OCI-LY7 (cell line): ENCODE data around the gene PRKAG2. TPM values are rescaled to one million over a fixed set of nuclear protein-coding genes. Genes with fewer than 3 reads are reported as not detected.

Experiments used
- BruUV-seq: library from RNA; stranded (reverse); fragments of 400-500 nt; replicated peaks from 2 replicates; lab custom pipeline; 2021; lab: Mats Ljungman, UMichigan
- CTCF ChIA-PET: fragments of 300-600 bp; sonication (Branson Sonifier 250); formaldehyde crosslinking; loops from one replicate; lab custom pipeline; 2022; ENCODE audit warnings: antibody characterized with exemption; ENCODE audit not compliant: unreplicated experiment; lab: Charles Lee
- POLR2A ChIA-PET: fragments of 300-600 bp; sonication (Branson Sonifier 250); formaldehyde crosslinking; loops from one replicate; lab custom pipeline; 2022; ENCODE audit warnings: antibody characterized with exemption; lab: Charles Lee
- DNase-seq: peaks from one replicate; pipeline ENCODE4 v3.0.0-alpha.2; 2015; ENCODE audit warnings: low spot score
- H2AFZ ChIP-seq: fragments of 200-600 bp; sonication (generic), shearing (Covaris generic); 2 replicates; pipeline ENCODE4 v1.6.1; 2014; ENCODE audit warnings: mild to moderate bottlenecking, antibody characterized with exemption, low read length, moderate library complexity
- H3K27ac ChIP-seq: fragments of 200-600 bp; sonication (generic); 2 replicates; pipeline ENCODE4 v1.5.1; 2014; ENCODE audit warnings: mixed run types, low read depth, mild to moderate bottlenecking, moderate library complexity, low read length, inconsistent platforms; ENCODE audit not compliant: poor library complexity, severe bottlenecking
- H3K36me3 ChIP-seq: fragments of 200-600 bp; sonication (generic); 2 replicates; pipeline ENCODE4 v1.6.1; 2014; ENCODE audit warnings: mild to moderate bottlenecking, antibody characterized with exemption, low read length, moderate library complexity, mixed read lengths; ENCODE audit not compliant: insufficient read depth
- H3K4me1 ChIP-seq: fragments of 200-600 bp; sonication (generic); 2 replicates; pipeline ENCODE4 v1.5.1; 2014; ENCODE audit warnings: mild to moderate bottlenecking, low read length; ENCODE audit not compliant: insufficient read depth, poor library complexity, severe bottlenecking
- H3K4me2 ChIP-seq: fragments of 200-600 bp; sonication (generic); 2 replicates; pipeline ENCODE4 v1.6.1; 2014; ENCODE audit warnings: mild to moderate bottlenecking, low read length
- H3K4me3 ChIP-seq: fragments of 200-600 bp; sonication (generic); 2 replicates; pipeline ENCODE4 v1.5.1; 2014; ENCODE audit warnings: mild to moderate bottlenecking, low read depth, low read length; ENCODE audit not compliant: poor library complexity, severe bottlenecking
- H3K79me2 ChIP-seq: fragments of 200-600 bp; sonication (generic); 2 replicates; pipeline ENCODE4 v1.6.1; 2016; ENCODE audit warnings: low read depth, mild to moderate bottlenecking, low read length, moderate library complexity, mixed read lengths; ENCODE audit not compliant: insufficient read depth
- H3K9me2 ChIP-seq: fragments of 200-600 bp; sonication (generic); 2 replicates; pipeline ENCODE4 v1.6.1; 2016; ENCODE audit warnings: mild to moderate bottlenecking, low read length, mixed read lengths; ENCODE audit not compliant: insufficient read depth
- H3K9me3 ChIP-seq: fragments of 200-600 bp; sonication (generic); 2 replicates; pipeline ENCODE4 v1.6.1; 2014; ENCODE audit warnings: mild to moderate bottlenecking, mixed run types, low read length, mixed read lengths
- H4K20me1 ChIP-seq: fragments of 200-600 bp; sonication (generic); 2 replicates; pipeline ENCODE4 v1.6.1; 2014; ENCODE audit warnings: mild to moderate bottlenecking, antibody characterized with exemption, low read length, moderate library complexity, mixed read lengths; ENCODE audit not compliant: insufficient read depth
- CTCF ChIP-seq: fragments of 200-600 bp; sonication (generic); conservative IDR thresholded peaks from 2 replicates; pipeline ENCODE4 v1.5.1; 2014; ENCODE audit warnings: mild to moderate bottlenecking, antibody characterized with exemption, low read length, moderate library complexity, mixed read lengths
- EZH2phosphoT487 ChIP-seq: fragments of 200-600 bp; sonication (generic); IDR thresholded peaks from 2 replicates; pipeline ENCODE4 v1.6.1; 2018; ENCODE audit warnings: low read depth, borderline replicate concordance, mild to moderate bottlenecking, mixed run types, antibody characterized with exemption, low read length, moderate library complexity, mixed read lengths
- intact Hi-C: fragments of 100-400 bp; cut with micrococcal nuclease; formaldehyde crosslinking; loops from one replicate; pipeline ENCODE4 v1.10.0; 2022; ENCODE audit not compliant: unreplicated experiment
- total RNA-seq, 2 experiments: library from RNA; depleted of rRNA in 1 of 2; stranded (reverse); fragments of >200 nt in 1 of 2; shearing (Covaris generic) in 1 of 2; gene quantifications; 2 replicates each; pipeline ENCODE4 v1.2.3, GENCODE V29; 2014 to 2022

The PRKAG2 gene
- total RNA-seq, 2 experiments from 2014 or later, result 1.2 to 5.1 TPM

- POLR2A ChIA-PET, result no interaction called here
- intact Hi-C loops, result no loop called here
- Histone ChIP-seq H3K9me3 (no peaks in the 10 kb centered on the region), H2AFZ (no peak overlapping the region), H3K9me2 (no peaks in the 10 kb centered on the region), H3K4me3 (no peak overlapping the region), H3K36me3 (no peaks in the 10 kb centered on the region), H3K27ac (no peak overlapping the region), H3K4me2 (no peak overlapping the region), H3K79me2 (no peaks in the 10 kb centered on the region), H4K20me1 (no peaks in the 10 kb centered on the region), H3K4me1 (no peaks in the 10 kb centered on the region)
- no peak for DNase-seq
- CTCF ChIA-PET, result no interaction called here
- no peak for TF ChIP-seq CTCF
- TF ChIP-seq EZH2phosphoT487, result no peak
- BruUV-seq, result no TSS peak
Observed at GRCh38 chr7:151695951-151696541, 180.9 kb downstream of the PRKAG2 start.

- Histone ChIP-seq H4K20me1 (no peaks in the 10 kb centered on the region), H3K9me2 (no peaks in the 10 kb centered on the region), H3K36me3 (no peaks in the 10 kb centered on the region), H3K4me1 (no peaks in the 10 kb centered on the region), H3K27ac (no peak overlapping the region), H3K4me3 (no peak overlapping the region), H2AFZ (no peak overlapping the region), H3K79me2 (no peaks in the 10 kb centered on the region), H3K4me2 (no peak overlapping the region), H3K9me3 (no peaks in the 10 kb centered on the region)
- TF ChIP-seq EZH2phosphoT487, result no peak
- no peak for TF ChIP-seq CTCF
- intact Hi-C loops, result no loop called here
- BruUV-seq, result no TSS peak
- POLR2A ChIA-PET, result interaction anchor here (0.6 kb wide), 1 partner anchor 74 kb away, joined by 3 read pairs; no protein-coding TSS in a partner anchor
- DNase-seq, result no peak
- CTCF ChIA-PET, result no interaction called here
Observed at GRCh38 chr7:151694828-151695580, 181.9 kb downstream of the PRKAG2 start.

GRCh38 chr7:151694441-151694827, 182.5 kb downstream of the PRKAG2 start:
- no peaks in the 10 kb centered on the region for H3K79me2 ChIP-seq
- H3K27ac ChIP-seq, result no peak overlapping the region
- no peak overlapping the region for H3K4me2 ChIP-seq
- ChIA-PET POLR2A (interaction anchor here (0.6 kb wide), 1 partner anchor 74 kb away, joined by 3 read pairs; no protein-coding TSS in a partner anchor), CTCF (no interaction called here)
- intact Hi-C loops, result no loop called here
- H2AFZ ChIP-seq, result no peak overlapping the region
- no peaks in the 10 kb centered on the region for H4K20me1 ChIP-seq
- no peaks in the 10 kb centered on the region for H3K9me2 ChIP-seq
- no peak for DNase-seq
- BruUV-seq, result no TSS peak
- H3K36me3 ChIP-seq, result no peaks in the 10 kb centered on the region
- H3K4me1 ChIP-seq, result no peaks in the 10 kb centered on the region
- H3K4me3 ChIP-seq, result no peak overlapping the region
- H3K9me3 ChIP-seq, result no peaks in the 10 kb centered on the region
- TF ChIP-seq EZH2phosphoT487, result no peak
- no peak for TF ChIP-seq CTCF
